K562 (cell line): ENCODE measurements around the gene C6orf62. TPM values are rescaled to one million over a fixed set of nuclear protein-coding genes. Genes with fewer than 3 reads are reported as not detected.

ENCODE experiments used
- ATF6 ChIP-seq: sonication (generic); formaldehyde crosslinking; IDR thresholded peaks from 2 replicates; pipeline ENCODE4 v1.4.0; 2020; ENCODE audit warnings: mild to moderate bottlenecking, missing genetic modification reagents
- BMI1 ChIP-seq: fragments of 150-350 bp; IDR thresholded peaks from 2 replicates; pipeline ENCODE4 v1.6.1; 2014; ENCODE audit warnings: low read length
- CHD1 ChIP-seq: fragments of 200-600 bp; sonication (generic); IDR thresholded peaks from one replicate; pipeline ENCODE4 v1.6.1; 2012; ENCODE audit warnings: mild to moderate bottlenecking, moderate library complexity, low read length, inconsistent platforms
- DEAF1 ChIP-seq: fragments of 450-650 bp; formaldehyde crosslinking; IDR thresholded peaks from 2 replicates; pipeline ENCODE4 v1.4.0; 2020; ENCODE audit warnings: mild to moderate bottlenecking, moderate library complexity
- DLX4 ChIP-seq: fragments of 250-450 bp; sonication (Bioruptor Pico); IDR thresholded peaks from 2 replicates; pipeline ENCODE4 v1.6.1; 2021; ENCODE audit warnings: mild to moderate bottlenecking
- DPF2 ChIP-seq: fragments of 450-650 bp; IDR thresholded peaks from 2 replicates; pipeline ENCODE4 v1.6.1; 2016
- ELF1 ChIP-seq: fragments of 200-800 bp; sonication (Bioruptor generic); IDR thresholded peaks from 2 replicates; pipeline ENCODE4 v1.6.1; 2016; ENCODE audit warnings: missing genetic modification characterization, missing compliant biosample characterization
- ELF4 ChIP-seq: fragments of 450-650 bp; formaldehyde crosslinking; IDR thresholded peaks from 2 replicates; pipeline ENCODE4 v1.4.0; 2022; ENCODE audit warnings: missing genetic modification characterization
- FOXJ2 ChIP-seq: fragments of 200-800 bp; sonication (Bioruptor generic); IDR thresholded peaks from 2 replicates; pipeline ENCODE4 v1.6.1; 2016; ENCODE audit warnings: missing genetic modification characterization, missing compliant biosample characterization
- PBX2 ChIP-seq, 2 experiments: IDR thresholded peaks in 1 of 2; conservative IDR thresholded peaks in 1 of 2; 2 replicates each; pipeline ENCODE4 v1.6.1; 2016; ENCODE audit warnings: low read depth in 2 of 2, mild to moderate bottlenecking in 1 of 2, missing compliant biosample characterization in 1 of 2, missing genetic modification characterization in 1 of 2, moderate library complexity in 1 of 2
- PHF8 ChIP-seq: fragments of 200-600 bp; sonication (generic); IDR thresholded peaks from 2 replicates; pipeline ENCODE4 v1.6.1; 2012; ENCODE audit warnings: mixed run types, mild to moderate bottlenecking, inconsistent platforms, low read length, moderate library complexity, borderline replicate concordance
- POLR2A ChIP-seq: fragments of 450-650 bp; conservative IDR thresholded peaks from 2 replicates; pipeline ENCODE4 v1.6.1; 2016
- POLR2B ChIP-seq: fragments of 450-650 bp; IDR thresholded peaks from 2 replicates; pipeline ENCODE4 v1.6.1; 2018; ENCODE audit warnings: low read depth; ENCODE audit not compliant: partially characterized antibody
- RBM34 ChIP-seq: fragments of 200-400 bp; formaldehyde crosslinking; IDR thresholded peaks from 2 replicates; pipeline ENCODE4 v1.6.1; 2018; ENCODE audit warnings: low read length, borderline replicate concordance; ENCODE audit not compliant: insufficient read depth
- RFX7 ChIP-seq: fragments of 250-450 bp; sonication (Bioruptor Pico); IDR thresholded peaks from 2 replicates; pipeline ENCODE4 v1.5.1; 2021; ENCODE audit warnings: mild to moderate bottlenecking
- ZNF212 ChIP-seq: fragments of 450-650 bp; formaldehyde crosslinking; IDR thresholded peaks from 2 replicates; pipeline ENCODE4 v1.4.0; 2020; ENCODE audit warnings: mild to moderate bottlenecking
- ZNF347 ChIP-seq: fragments of 450-650 bp; formaldehyde crosslinking; IDR thresholded peaks from 2 replicates; pipeline ENCODE4 v1.4.0; 2020; ENCODE audit warnings: low read depth, mild to moderate bottlenecking, moderate library complexity
- ZNF639 ChIP-seq, 2 experiments: fragments of 200-800 bp in 1 of 2; sonication (Bioruptor generic) in 1 of 2; sonication (generic) in 1 of 2; formaldehyde crosslinking in 1 of 2; IDR thresholded peaks in 1 of 2; conservative IDR thresholded peaks in 1 of 2; 2 replicates each; pipeline versions ENCODE4 v1.5.0 to v1.6.1; 2016 to 2020; ENCODE audit warnings: missing compliant biosample characterization in 1 of 2, missing genetic modification characterization in 1 of 2, missing genetic modification reagents in 1 of 2
- ZNF644 ChIP-seq: fragments of 200-800 bp; sonication (Bioruptor generic); IDR thresholded peaks from 2 replicates; pipeline ENCODE4 v1.6.1; 2016; ENCODE audit warnings: low read depth, missing genetic modification characterization, missing compliant biosample characterization
- polyA plus RNA-seq, 8 experiments: library from polyadenylated mRNA; depleted of rRNA in 4 of 8; stranded (reverse) in 5 of 8; unstranded in 3 of 8; fragments of >200 nt; fragmentation: Nextera tagmentation in 2 of 8; fragmentation: Illumina TruSeq in 1 of 8; extraction: Ambion mirVana in 2 of 8; extraction: Trizol in 1 of 8; gene quantifications; 2 replicates each; pipeline versions ENCODE4 v1.2.1 to v1.2.3, GENCODE V29; 2011 to 2014; ENCODE audit warnings: inconsistent platforms in 1 of 8, missing spikeins in 1 of 8
- total RNA-seq, 7 experiments: library from RNA; depleted of rRNA in 6 of 7; stranded (reverse); fragments of >200 nt in 6 of 7; fragmentation: Illumina TruSeq in 2 of 7; extraction: Trizol in 2 of 7; gene quantifications; 2 replicates each; pipeline versions ENCODE4 v1.2.1 to v1.2.3, GENCODE V29; 2011 to 2021; ENCODE audit warnings: low replicate concordance in 1 of 7

The C6orf62 gene
- total and polyA plus RNA-seq, 9 of the 15 experiments (the other 6 are each of a cell fraction or from before 2014, with no cell fraction given): 48.5 to 579 (median 111) TPM

GRCh38 chr6:24666641-24667377, 52.1 kb downstream of the C6orf62 start, which contains the start of the genes ACOT13 and TDP2 (continued):
- TF ChIP-seq DEAF1 (CRISPR knock-in tag) (0 out of 2 replicates have a peak, but pooled peaks have one; percentile 32), DLX4 (CRISPR knock-in tag) (no peak), ELF1 (tag) (peak; percentile 89), ATF6 (0 out of 2 replicates have a peak, but pooled peaks have one; percentile 87), ZNF212 (CRISPR knock-in tag) (0 out of 2 replicates have a peak, but pooled peaks have one; percentile 76), RFX7 (CRISPR knock-in tag) (no peak), PBX2 (CRISPR knock-in tag; IDR thresholded peaks at IDR 0.05; ENCODE audit: low read depth) (no peak), PBX2 (tag; conservative IDR thresholded peaks at IDR 0.05; ENCODE audit: low read depth) (no peak), BMI1 (no peak), PHF8 (peak; percentile 96), ELF4 (no peak), POLR2B (peak; percentile 87), CHD1 (peak; percentile 5), RBM34 (no peak), ZNF639 (CRISPR knock-in tag; conservative IDR thresholded peaks at IDR 0.05 in 1 of 2, IDR thresholded peaks at IDR 0.05 in 1 of 2) (peak in 1 of 2 experiments; percentile 57; a peak in 1 of 4 replicates), FOXJ2 (tag) (peak; percentile 19; the same call in 1 of the 2 replicates), POLR2A (peak; percentile 94), DPF2 (peak; percentile 66), ZNF644 (tag) (peak; percentile 46; the same call in 1 of the 2 replicates), ZNF347 (CRISPR knock-in tag) (no peak)
